Activated CD8-positive, alpha-beta memory T cell treated with anti-CD3 and anti-CD28 coated beads, Interleukin-2, amount 10 ng/mL, durations not matched to agents 7 days and 5 days (primary cell): ENCODE data around the gene KIAA1614. TPM values are rescaled to one million over a fixed set of nuclear protein-coding genes. Genes with fewer than 3 reads are reported as not detected.

Experiments used
- ATAC-seq: fragments of 150-1000 bp; cut with Tn5 transposase; one replicate; pipeline ENCODE4 v1.10.0; 2021; ENCODE audit warnings: moderate library complexity
- CTCF ChIA-PET: fragments of 350-600 bp; sonication (Branson Sonifier 250); formaldehyde crosslinking; loops from one replicate; lab custom pipeline; 2021; ENCODE audit warnings: antibody characterized with exemption; lab: Charles Lee
- DNase-seq: peaks from one replicate; pipeline ENCODE4 v3.0.0-alpha.2; 2020
- H3K27ac Mint-ChIP-seq: one replicate; pipeline ENCODE4 v1.8.0; 2021; ENCODE audit warnings: mild to moderate bottlenecking, mixed read lengths
- H3K27me3 Mint-ChIP-seq: one replicate; pipeline ENCODE4 v1.8.0; 2021; ENCODE audit warnings: mixed read lengths
- H3K36me3 Mint-ChIP-seq: one replicate; pipeline ENCODE4 v1.8.0; 2021; ENCODE audit warnings: mild to moderate bottlenecking, mixed read lengths
- H3K4me1 Mint-ChIP-seq: one replicate; pipeline ENCODE4 v1.8.0; 2021; ENCODE audit warnings: mixed read lengths
- H3K4me3 Mint-ChIP-seq: one replicate; pipeline ENCODE4 v1.8.0; 2021; ENCODE audit warnings: mild to moderate bottlenecking, moderate library complexity, mixed read lengths
- H3K9me3 Mint-ChIP-seq: one replicate; pipeline ENCODE4 v1.8.0; 2022; ENCODE audit warnings: low read depth, mixed read lengths
- total RNA-seq, 2 experiments: library from RNA; stranded (reverse); gene quantifications; one replicate each; pipeline ENCODE4 v1.2.3, GENCODE V29; 2021

The KIAA1614 gene
- under 1 TPM; 0.07 to 0.12 TPM for total RNA-seq

GRCh38 chr1:180912801-180913565 lies at the start of gene KIAA1614:
Gene KIAA1614 (plus strand): TSS chr1:180912897. CDS start chr1:180913244, 347 bp downstream.
- Mint-ChIP-seq H3K36me3 (no peaks in the 10 kb centered on the region), H3K27ac (no peak within 1 kb of the TSS), H3K27me3 (peaks cover 46% of the 10 kb centered on the region), H3K4me1 (peaks cover 25% of the 10 kb centered on the region), H3K4me3 (peak within 1 kb of the TSS; percentile 56), H3K9me3 (no peaks in the 10 kb centered on the region)
- CTCF ChIA-PET: interaction anchor here (2.0 kb wide), 1 partner anchor 229 kb away, joined by 4 read pairs; no protein-coding TSS in a partner anchor
- DNase-seq (no peak), ATAC-seq (peak; percentile 56)

- no peak for DNase-seq
- no peaks in the 10 kb centered on the region for H3K9me3 Mint-ChIP-seq
- no peak overlapping the region for H3K4me3 Mint-ChIP-seq
- peaks cover 4% of the 10 kb centered on the region for H3K36me3 Mint-ChIP-seq
- CTCF ChIA-PET: interaction anchor here (0.7 to 4.8 kb wide), 22 partner anchors 9 to 361 kb away, joined by 3 to 78 read pairs (median 4); partner anchors contain the start of genes ACBD6 and XPR1
- H3K4me1 Mint-ChIP-seq: no peaks in the 10 kb centered on the region
- H3K27me3 Mint-ChIP-seq: no peaks in the 10 kb centered on the region
- H3K27ac Mint-ChIP-seq: no peak overlapping the region
- ATAC-seq: no peak
Measured at GRCh38 chr1:180863158-180863775, 49.4 kb upstream of the KIAA1614 start.

GRCh38 chr1:180881806-180882509 lies 30.7 kb upstream of the KIAA1614 start:
- no peaks in the 10 kb centered on the region for H3K27me3 Mint-ChIP-seq
- DNase-seq (no peak), ATAC-seq (peak; percentile 58)
- H3K4me1 Mint-ChIP-seq: peaks cover 2% of the 10 kb centered on the region
- no peaks in the 10 kb centered on the region for H3K36me3 Mint-ChIP-seq
- CTCF ChIA-PET: interaction anchor here (0.6 to 2.0 kb wide), 42 partner anchors 9 to 543 kb away, joined by 3 to 45 read pairs (median 4); partner anchors contain the start of genes ACBD6 and MR1
- no peaks in the 10 kb centered on the region for H3K9me3 Mint-ChIP-seq
- no peak overlapping the region for H3K4me3 Mint-ChIP-seq
- H3K27ac Mint-ChIP-seq: no peak overlapping the region

GRCh38 chr1:180884588-180885300 lies 28.0 kb upstream of the KIAA1614 start:
- DNase-seq (no peak), ATAC-seq (no peak)
- Mint-ChIP-seq H3K4me3 (no peak overlapping the region), H3K27me3 (no peaks in the 10 kb centered on the region), H3K4me1 (peaks cover 2% of the 10 kb centered on the region), H3K27ac (no peak overlapping the region), H3K36me3 (no peaks in the 10 kb centered on the region), H3K9me3 (no peaks in the 10 kb centered on the region)
- CTCF ChIA-PET: interaction anchor here (1.5 to 1.8 kb wide), 3 partner anchors 8 to 257 kb away, joined by 3 to 5 read pairs (median 4); no protein-coding TSS in a partner anchor

- H3K36me3 Mint-ChIP-seq: no peaks in the 10 kb centered on the region
- H3K4me3 Mint-ChIP-seq: no peak overlapping the region
- ATAC-seq: no peak
- H3K9me3 Mint-ChIP-seq: no peaks in the 10 kb centered on the region
- CTCF ChIA-PET: interaction anchor here (0.7 to 1.8 kb wide), 2 partner anchors 255 to 538 kb away, joined by 3 to 5 read pairs; no protein-coding TSS in a partner anchor
- no peaks in the 10 kb centered on the region for H3K27me3 Mint-ChIP-seq
- H3K4me1 Mint-ChIP-seq: peaks cover 2% of the 10 kb centered on the region
- no peak overlapping the region for H3K27ac Mint-ChIP-seq
- no peak for DNase-seq
Measured at GRCh38 chr1:180886338-180886737, 26.4 kb upstream of the KIAA1614 start.

- ATAC-seq (no peak), DNase-seq (no peak)
- Mint-ChIP-seq H3K27ac (no peak overlapping the region), H3K9me3 (no peaks in the 10 kb centered on the region), H3K36me3 (no peaks in the 10 kb centered on the region), H3K4me1 (no peaks in the 10 kb centered on the region), H3K27me3 (no peaks in the 10 kb centered on the region), H3K4me3 (no peak overlapping the region)
- CTCF ChIA-PET: no interaction called here
Measured at GRCh38 chr1:180887841-180888240, 24.9 kb upstream of the KIAA1614 start.

GRCh38 chr1:180888870-180889269 lies 23.8 kb upstream of the KIAA1614 start:
- H3K27me3 Mint-ChIP-seq: no peaks in the 10 kb centered on the region
- ATAC-seq (no peak), DNase-seq (no peak)
- H3K36me3 Mint-ChIP-seq: no peaks in the 10 kb centered on the region
- no peaks in the 10 kb centered on the region for H3K9me3 Mint-ChIP-seq
- no peak overlapping the region for H3K27ac Mint-ChIP-seq
- H3K4me3 Mint-ChIP-seq: no peak overlapping the region
- CTCF ChIA-PET: no interaction called here
- H3K4me1 Mint-ChIP-seq: peaks cover 2% of the 10 kb centered on the region

- no peak overlapping the region for H3K4me3 Mint-ChIP-seq
- no peaks in the 10 kb centered on the region for H3K9me3 Mint-ChIP-seq
- CTCF ChIA-PET: no interaction called here
- no peak overlapping the region for H3K27ac Mint-ChIP-seq
- H3K27me3 Mint-ChIP-seq: no peaks in the 10 kb centered on the region
- ATAC-seq: no peak
- no peak for DNase-seq
- H3K4me1 Mint-ChIP-seq: peaks cover 2% of the 10 kb centered on the region
- H3K36me3 Mint-ChIP-seq: no peaks in the 10 kb centered on the region
Measured at GRCh38 chr1:180889325-180889724, 23.4 kb upstream of the KIAA1614 start.

- Mint-ChIP-seq H3K27ac (no peak overlapping the region), H3K9me3 (no peaks in the 10 kb centered on the region), H3K4me3 (no peak overlapping the region), H3K27me3 (no peaks in the 10 kb centered on the region), H3K4me1 (peaks cover 2% of the 10 kb centered on the region), H3K36me3 (no peaks in the 10 kb centered on the region)
- no peak for DNase-seq
- CTCF ChIA-PET: interaction anchor here (0.6 to 1.3 kb wide), 2 partner anchors 8 to 377 kb away, joined by 3 read pairs; no protein-coding TSS in a partner anchor
- ATAC-seq: no peak
Measured at GRCh38 chr1:180892272-180892671, 20.4 kb upstream of the KIAA1614 start.

- no peaks in the 10 kb centered on the region for H3K36me3 Mint-ChIP-seq
- no peak overlapping the region for H3K27ac Mint-ChIP-seq
- no peak for ATAC-seq
- H3K9me3 Mint-ChIP-seq: no peaks in the 10 kb centered on the region
- H3K27me3 Mint-ChIP-seq: no peaks in the 10 kb centered on the region
- CTCF ChIA-PET: interaction anchor here (0.6 to 1.3 kb wide), 2 partner anchors 9 to 377 kb away, joined by 3 read pairs; no protein-coding TSS in a partner anchor
- peaks cover 2% of the 10 kb centered on the region for H3K4me1 Mint-ChIP-seq
- no peak for DNase-seq
- no peak overlapping the region for H3K4me3 Mint-ChIP-seq
Measured at GRCh38 chr1:180892675-180893074, 20.0 kb upstream of the KIAA1614 start.

GRCh38 chr1:180893614-180894013 lies 19.1 kb upstream of the KIAA1614 start:
- no peaks in the 10 kb centered on the region for H3K36me3 Mint-ChIP-seq
- no peak overlapping the region for H3K27ac Mint-ChIP-seq
- ATAC-seq (no peak), DNase-seq (no peak)
- H3K9me3 Mint-ChIP-seq: no peaks in the 10 kb centered on the region
- no peak overlapping the region for H3K4me3 Mint-ChIP-seq
- no peaks in the 10 kb centered on the region for H3K27me3 Mint-ChIP-seq
- peaks cover 2% of the 10 kb centered on the region for H3K4me1 Mint-ChIP-seq
- CTCF ChIA-PET: no interaction called here

GRCh38 chr1:180896161-180896560 lies 16.5 kb upstream of the KIAA1614 start:
- Mint-ChIP-seq H3K27ac (no peak overlapping the region), H3K4me1 (peaks cover 2% of the 10 kb centered on the region), H3K36me3 (no peaks in the 10 kb centered on the region), H3K27me3 (no peaks in the 10 kb centered on the region), H3K9me3 (no peaks in the 10 kb centered on the region), H3K4me3 (no peak overlapping the region)
- ATAC-seq (no peak), DNase-seq (no peak)
- CTCF ChIA-PET: no interaction called here
